HS-5 (cell line): ENCODE results near the gene CCRL2.
"Not testable (repeated sequence)": the region's sequence is repeated elsewhere in the genome, so short reads cannot be mapped to it uniquely, and the experiment has no call there.

Experiments used
- DNase-seq: peaks from one replicate; pipeline ENCODE4 v3.0.0-alpha.2; 2012; ENCODE audit warnings: low read depth

The CCRL2 gene

GRCh38 chr3:46405301-46406019 is 1.6 kb upstream of the CCRL2 start:
- no peak for DNase-seq

DNA sequence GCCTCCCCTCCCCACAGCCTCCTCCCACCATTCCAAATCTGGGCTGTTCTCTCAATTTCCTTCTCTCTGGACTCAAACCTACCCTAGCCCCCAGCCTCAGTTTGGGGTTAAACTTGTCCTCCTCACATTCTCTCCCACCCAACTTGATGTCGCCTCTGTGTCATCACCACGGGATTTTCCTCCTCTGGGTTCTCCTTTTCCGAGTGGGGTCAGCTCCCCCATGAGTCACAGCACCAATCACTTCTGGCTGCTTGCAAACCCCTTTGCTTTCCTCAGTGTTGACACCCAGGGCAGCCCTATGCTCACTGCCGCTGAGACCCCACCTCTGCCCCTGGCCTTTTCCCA is 644 bp upstream of the CCRL2 start:
- DNase-seq = no peak

- DNase-seq = no peak
Measured at GRCh38 chr3:46407970-46408369, 911 bp downstream of the CCRL2 start.

DNA sequence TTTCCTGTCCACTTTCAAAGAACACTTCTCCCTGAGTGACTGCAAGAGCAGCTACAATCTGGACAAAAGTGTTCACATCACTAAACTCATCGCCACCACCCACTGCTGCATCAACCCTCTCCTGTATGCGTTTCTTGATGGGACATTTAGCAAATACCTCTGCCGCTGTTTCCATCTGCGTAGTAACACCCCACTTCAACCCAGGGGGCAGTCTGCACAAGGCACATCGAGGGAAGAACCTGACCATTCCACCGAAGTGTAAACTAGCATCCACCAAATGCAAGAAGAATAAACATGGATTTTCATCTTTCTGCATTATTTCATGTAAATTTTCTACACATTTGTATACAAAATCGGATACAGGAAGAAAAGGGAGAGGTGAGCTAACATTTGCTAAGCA is 1.8 kb downstream of the CCRL2 start:
- no peak for DNase-seq

DNA sequence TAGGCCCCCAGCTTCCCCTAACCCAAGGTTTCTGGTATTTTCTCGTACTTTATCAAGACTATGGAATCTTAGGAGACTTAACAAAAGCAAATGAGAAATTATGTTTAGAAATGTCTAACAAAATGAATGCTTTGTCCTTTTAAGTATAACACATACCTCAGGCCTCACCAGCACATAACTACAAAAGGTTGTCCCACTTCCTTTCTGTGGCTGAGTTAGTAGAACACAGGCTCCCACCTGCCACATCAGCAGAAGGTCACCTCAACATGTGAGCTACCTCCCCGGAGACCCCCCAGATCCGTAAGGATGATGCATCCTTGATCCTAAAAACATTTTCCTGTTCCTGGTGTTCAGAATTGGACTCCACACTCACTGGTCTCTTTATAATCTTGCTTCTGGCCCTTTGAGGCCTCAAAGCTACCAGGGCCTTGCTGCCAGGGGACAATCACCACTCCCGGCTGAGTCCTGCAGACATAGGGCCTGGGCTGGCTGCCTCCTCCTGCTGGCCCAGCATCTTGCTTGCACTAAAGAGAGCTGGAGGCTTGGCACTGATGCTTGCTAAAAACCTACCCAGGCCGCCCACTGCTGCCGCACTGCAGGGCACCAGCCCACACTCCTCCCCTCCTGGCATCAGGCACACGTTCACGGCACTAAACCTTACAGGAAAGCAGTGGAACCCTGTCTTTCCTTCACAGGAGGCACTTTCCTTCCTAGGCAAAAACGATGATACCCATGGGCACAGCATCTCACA is 2.9 kb downstream of the CCRL2 start:
- no peak for DNase-seq

- DNase-seq = no peak
Measured at GRCh38 chr3:46410669-46411068, 3.6 kb downstream of the CCRL2 start.

DNA sequence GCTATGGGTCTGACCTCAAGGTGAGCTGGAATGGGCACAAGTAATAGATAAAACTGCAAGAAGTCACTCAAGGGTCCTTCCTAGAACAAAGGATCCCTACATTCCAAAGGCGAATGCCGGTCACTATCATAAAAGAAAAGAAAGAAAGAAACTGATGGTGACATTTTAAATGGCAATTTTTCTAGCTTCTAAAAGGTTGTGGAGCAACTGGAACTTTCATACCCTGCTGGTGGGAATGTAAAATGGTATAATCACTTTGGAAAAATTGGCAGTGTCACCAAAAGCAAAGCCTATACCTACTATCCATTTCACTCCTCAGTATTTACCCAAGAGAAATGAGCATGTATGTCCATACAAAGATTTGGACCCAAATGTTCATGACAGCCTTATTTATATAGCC is 4.2 kb downstream of the CCRL2 start:
- no peak for DNase-seq

DNA sequence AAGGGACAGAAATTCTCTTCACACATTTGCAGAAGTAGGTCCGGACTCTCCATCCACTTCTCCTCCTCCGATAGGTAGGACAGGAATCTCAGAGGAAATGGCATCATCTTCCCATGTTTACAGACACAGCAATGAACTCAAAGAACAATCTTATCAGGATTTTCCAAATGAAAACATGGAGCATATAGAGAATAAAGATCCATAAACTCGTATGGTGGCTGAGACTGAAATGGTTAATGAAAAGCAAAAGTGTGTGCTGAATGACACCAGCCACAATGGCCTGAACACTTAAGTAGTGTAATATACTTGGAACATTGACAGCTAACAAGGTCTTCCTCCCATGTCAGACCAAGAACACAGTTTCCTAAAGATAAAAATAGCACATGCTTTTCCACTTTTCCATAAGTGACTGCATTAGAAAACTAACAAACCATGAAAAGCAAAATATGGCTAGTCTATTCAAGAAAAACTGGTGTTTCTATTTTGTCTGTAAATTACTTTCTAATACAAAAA is 5.8 kb downstream of the CCRL2 start:
- DNase-seq = no peak

DNA sequence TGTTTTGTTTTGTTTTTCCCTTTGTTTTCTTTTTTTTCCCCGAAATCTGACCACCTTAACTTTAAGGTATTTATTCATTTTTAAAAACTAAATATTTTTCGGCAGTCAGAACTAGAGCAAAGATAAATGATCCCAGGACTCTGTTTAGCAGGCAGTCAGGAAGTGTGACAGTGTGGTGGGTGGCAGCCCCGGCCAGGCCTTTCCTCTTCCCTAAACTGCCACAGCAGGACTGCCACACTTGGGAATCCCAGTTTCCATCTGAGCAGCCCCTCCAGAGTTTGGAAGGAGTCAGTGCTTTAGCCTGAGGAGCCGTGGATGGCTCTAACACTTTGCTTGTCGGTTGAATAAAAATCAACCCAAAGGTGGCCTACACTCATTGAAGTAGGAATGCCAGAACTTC is 6.9 kb downstream of the CCRL2 start:
- no peak for DNase-seq

GRCh38 chr3:46414739-46415138 is 7.7 kb downstream of the CCRL2 start:
- no peak for DNase-seq

DNA sequence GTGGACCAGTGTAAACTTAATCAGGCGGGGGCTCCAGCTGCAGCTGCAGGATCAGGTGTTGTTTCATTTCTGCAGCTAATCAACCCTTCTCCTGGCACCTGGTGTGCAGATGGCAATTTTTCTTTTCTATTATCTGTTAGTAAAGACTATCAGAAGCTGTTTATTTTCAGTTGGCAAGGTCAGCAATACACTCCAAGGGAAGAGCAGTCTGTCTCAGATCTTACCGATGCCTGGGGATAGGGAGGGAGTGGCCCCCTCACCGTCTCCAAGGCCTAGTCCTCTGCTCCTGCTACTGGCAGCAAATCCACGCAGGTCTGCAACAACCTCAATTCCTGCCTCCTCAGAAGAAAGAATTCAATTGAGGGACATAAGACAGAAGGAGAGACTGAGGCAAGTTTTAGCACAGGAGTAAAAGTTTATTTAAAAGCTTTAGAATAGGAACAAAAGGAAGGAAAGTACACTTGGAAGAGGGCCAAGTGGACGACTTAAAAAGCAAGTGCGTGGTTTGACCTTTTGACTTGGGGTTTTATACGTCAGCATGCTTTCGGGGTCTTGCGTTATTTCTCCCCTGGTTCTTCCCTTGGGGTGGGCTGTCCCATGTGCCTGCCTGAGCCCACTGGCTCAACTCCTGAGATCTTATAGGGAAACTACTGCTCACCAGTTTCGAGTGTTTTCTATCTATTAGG is 9.2 kb downstream of the CCRL2 start:
- DNase-seq = no peak

- no peak for DNase-seq
Measured at GRCh38 chr3:46416811-46417510, 9.9 kb downstream of the CCRL2 start.

DNA sequence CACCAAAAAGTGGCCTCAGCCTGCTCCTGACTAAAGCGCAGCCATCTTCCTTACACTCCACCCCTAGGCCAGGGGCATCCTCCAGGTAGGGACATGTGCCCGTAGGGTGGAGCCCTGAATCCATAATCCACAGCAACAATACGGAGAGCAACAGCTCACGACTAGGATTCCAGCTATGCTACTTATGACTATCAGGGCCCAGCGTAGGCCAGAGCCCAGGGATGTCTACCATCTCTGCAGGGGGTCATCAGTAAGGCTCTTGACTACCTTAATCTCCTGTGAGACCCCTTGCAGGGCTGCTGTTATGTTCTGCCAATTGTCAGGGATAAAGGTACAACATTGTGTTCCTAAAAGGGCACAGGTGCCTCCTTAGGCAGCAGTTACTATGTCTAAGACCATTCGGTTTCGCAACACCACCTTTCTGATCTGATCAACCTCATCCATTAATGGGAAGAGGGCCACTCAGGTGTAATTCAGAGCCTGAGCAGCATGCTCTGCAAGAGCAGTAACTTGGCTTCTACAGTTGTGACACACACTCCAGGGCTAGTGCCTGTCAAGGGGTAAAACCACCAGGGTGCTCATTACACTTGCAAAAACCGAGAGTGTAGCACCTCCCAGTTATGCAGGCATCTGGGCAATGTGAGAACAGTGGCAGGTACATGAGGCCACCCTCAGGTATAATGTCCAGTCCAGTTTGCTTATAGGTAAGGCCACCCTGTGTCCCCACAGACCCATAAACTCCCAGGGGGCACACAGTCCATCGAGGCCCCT is 11.0 kb downstream of the CCRL2 start:
- no peak for DNase-seq

DNA sequence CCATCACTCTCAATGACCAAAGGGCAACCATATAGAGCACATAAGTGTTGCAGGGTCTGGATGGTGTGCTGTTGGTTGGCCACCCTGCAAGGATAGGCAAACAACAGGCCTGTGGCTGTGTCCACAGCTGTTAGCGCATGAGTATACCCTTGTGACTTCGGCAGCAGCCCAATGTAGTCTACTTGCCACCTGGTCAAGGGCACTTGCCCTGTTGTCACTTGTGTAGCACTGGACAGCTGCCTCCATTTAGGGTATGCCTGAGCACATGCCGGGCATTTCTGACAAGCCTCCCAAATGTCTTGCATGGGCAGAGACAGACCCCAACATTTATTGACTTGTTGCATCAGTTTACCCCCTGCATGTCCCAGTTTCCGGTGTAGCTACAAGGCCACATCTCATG is 12.8 kb downstream of the CCRL2 start:
- DNase-seq = no peak

DNA sequence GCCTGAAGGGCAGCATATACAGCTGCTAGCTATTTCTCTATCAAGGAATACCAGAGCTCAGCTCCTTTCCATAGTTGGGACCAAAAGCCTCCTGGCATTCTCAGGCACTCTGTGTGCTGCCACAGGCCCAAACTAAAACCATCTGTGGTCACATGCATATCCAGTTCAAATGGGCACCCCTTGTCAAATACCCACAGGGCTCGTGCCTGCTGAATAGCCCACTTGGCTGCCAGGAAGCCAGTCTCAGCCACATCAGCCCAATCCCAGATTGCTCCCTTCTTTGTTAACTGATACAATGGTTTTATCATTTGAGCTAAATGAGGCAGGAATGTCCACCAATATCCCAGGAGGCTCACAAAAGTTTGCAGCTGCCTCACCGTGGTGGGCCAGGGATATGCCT is 13.9 kb downstream of the CCRL2 start:
- no peak for DNase-seq

GRCh38 chr3:46422617-46423016 is 15.6 kb downstream of the CCRL2 start:
- peak; percentile 70 for DNase-seq

DNA sequence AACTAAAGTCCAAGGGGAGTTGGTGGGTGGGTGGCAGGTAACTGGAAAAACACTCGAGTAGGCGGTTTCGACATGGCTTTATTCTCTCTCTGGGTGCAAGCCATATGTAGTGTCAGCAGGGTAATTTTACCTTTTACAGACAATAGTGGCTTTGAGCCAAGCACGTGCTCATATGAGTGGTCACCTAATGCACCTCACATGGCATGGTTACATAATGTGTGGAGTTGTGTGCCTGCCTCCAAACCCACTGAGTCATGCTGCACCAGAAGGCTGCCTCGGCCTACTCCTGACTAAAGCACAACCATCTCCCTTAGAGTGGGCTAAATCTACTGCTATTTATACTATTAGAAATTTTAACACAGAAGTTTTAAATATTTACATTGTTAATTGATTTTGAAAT is 16.5 kb downstream of the CCRL2 start:
- DNase-seq = peak; percentile 54

DNA sequence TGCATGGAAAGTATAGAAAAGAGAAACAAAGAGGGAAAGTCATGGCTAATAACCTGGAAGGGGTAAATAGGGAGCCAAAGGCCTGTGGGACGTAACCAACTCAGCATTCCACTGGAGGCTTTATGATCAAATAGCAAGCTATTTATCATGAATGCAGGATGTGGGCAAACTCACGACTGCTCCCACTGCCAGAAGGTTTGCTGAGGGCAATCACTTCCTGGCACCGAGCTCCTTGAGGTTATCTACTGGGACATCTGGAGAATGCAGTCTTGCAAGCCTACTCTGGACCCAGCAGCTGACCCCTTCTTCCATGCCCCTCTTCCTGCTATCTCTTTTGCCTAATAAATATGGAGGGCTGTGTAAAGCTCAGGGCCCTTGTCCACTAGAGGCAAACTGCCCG is 19.4 kb downstream of the CCRL2 start:
- not testable (repeated sequence) for DNase-seq

DNA sequence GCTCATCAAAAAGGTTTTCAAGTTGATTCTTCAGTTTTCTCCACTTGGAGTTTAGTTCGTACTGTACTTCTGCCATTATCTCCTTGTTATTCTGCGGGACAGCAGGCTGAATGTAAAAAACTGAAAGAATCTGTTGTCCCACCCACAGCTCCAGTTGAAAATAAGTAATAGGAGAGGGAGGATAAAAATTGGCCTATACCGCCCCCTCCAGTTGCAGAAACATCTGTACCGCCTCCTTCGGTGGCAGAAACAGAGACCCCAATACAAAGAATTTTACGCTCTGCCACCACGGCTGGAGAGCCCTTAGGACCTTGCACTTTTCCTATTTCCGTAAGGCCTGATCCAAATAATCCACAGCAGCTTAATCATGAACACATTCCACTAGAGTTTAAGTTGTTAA is 20.3 kb downstream of the CCRL2 start:
- not testable (repeated sequence) for DNase-seq

DNA sequence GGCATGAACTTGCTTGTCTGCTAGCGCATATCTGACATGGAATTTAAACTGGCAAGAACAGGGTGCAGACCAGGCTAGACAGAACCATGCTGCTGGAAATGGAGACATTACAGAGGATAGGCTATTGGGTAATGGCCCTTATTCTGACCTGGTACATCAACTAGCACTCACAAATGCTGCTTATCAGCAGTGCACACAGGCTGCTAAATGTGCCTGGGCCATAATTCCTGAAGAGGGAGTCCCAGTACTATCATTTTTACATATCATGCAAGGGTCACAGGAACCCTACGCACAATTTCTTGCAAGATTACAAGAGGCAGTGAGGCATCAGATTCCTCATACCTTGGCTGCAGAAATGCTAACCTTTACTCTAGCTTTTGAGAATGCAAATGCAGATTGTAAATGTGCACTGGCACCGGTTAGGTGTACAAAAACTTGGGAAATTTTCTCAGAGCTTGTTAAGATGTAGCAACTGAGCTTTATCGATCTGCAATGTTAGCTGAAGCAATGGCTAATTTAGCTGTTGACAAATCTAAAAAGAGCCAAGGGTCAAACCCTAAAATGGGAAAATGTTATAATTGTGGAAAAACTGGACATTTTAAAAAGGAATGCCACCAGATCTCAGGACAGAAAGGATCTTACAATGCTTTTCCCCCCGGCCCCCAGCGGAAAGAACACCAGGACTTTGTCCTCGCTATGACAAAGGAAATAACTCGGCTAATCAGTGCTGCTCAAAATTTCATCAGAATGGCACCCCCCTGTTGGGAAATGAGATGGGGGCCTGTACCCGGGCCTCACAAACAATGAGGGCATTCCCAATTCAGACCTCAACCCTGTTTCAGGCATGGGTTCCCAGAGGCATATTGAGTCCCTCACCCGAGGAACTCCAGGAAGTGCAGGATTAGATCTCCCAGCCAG is 21.1 kb downstream of the CCRL2 start:
- DNase-seq = no peak

DNA sequence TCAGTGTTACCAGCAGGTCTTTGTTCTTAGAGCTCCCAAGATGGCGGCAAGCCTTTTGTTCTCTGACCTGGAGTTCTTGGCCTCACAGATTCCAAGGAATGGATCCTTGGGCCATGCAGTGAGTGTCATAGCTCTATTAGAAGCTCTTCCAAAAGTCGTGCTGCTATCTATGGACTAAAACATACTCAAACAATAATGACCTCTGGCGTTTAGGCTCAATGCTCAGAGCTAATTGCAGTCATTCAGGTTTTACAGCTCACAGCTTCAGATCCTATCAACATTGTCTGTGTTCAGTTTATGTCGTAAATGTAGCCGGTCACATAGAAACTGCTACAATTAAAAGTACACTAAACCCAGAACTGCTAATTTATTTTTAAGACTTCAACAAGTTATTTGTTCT is 22.2 kb downstream of the CCRL2 start:
- DNase-seq = no peak
